Astrocyte of the cerebellum (primary cell): ENCODE results near the gene FAM53B.

Source experiments
- DNase-seq: peaks from one replicate; pipeline ENCODE4 v3.0.0-alpha.2; 2011; ENCODE audit warnings: low read depth
- H3K4me3 ChIP-seq: 2 replicates; pipeline ENCODE4 v1.5.1; 2011; ENCODE audit warnings: mild to moderate bottlenecking, low read depth, low read length, moderate library complexity
- in situ Hi-C: cut with HindIII; loops from 2 replicates; pipeline ENCODE4 v1.10.0; 2017; ENCODE audit warnings: low sequenced_read_pairs
- TF ChIP-seq, protein P1 (sequence below): IDR thresholded peaks from 2 replicates; pipeline ENCODE4 v1.5.1; 2012; ENCODE audit warnings: low read length, low read depth, moderate library complexity, mild to moderate bottlenecking; ENCODE audit errors: missing control alignments

Gene FAM53B

DNA sequence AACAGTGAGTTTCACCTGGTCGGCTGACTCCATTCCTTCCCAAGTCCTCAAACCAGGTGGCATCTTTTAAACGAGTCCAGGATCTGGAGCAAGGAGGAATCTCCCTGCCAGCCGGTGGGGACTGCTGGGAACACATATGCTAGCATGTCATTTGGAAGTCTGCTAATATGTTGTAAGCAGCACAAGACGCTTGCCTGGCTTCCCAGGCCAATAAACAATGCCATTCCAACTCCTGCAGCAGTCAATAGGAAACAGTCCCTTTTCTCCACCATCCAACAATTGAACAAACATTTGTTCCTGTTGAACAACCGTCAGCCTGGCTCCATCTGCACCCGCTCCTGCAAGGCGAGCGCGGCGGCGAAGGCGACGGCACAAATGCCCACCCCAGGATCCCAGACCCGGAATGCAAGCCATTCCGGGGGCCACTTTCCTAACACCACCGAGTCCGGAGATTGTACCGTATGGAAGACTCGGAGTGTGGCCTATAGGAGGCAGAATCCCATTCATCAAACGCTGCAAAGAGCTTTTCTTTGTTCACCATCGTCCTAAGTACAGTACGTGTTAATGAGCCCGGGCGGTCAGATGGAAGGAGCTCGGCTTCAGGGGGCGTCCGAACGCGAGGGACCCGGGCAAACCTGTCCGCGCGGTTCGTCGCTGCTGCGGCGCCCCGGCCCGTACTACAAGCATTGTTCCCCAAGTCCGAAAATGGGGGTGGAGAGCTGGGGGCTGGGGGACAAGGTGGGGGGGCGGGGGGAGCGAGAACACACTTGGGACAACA is 1.6 kb downstream of the FAM53B start:
- DNase-seq = no peak
- TF ChIP-seq, protein P1, sequence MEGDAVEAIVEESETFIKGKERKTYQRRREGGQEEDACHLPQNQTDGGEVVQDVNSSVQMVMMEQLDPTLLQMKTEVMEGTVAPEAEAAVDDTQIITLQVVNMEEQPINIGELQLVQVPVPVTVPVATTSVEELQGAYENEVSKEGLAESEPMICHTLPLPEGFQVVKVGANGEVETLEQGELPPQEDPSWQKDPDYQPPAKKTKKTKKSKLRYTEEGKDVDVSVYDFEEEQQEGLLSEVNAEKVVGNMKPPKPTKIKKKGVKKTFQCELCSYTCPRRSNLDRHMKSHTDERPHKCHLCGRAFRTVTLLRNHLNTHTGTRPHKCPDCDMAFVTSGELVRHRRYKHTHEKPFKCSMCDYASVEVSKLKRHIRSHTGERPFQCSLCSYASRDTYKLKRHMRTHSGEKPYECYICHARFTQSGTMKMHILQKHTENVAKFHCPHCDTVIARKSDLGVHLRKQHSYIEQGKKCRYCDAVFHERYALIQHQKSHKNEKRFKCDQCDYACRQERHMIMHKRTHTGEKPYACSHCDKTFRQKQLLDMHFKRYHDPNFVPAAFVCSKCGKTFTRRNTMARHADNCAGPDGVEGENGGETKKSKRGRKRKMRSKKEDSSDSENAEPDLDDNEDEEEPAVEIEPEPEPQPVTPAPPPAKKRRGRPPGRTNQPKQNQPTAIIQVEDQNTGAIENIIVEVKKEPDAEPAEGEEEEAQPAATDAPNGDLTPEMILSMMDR = peak; percentile 49
- in situ Hi-C loops = no loop called here
- peak overlapping the region; percentile 58 for H3K4me3 ChIP-seq

DNA sequence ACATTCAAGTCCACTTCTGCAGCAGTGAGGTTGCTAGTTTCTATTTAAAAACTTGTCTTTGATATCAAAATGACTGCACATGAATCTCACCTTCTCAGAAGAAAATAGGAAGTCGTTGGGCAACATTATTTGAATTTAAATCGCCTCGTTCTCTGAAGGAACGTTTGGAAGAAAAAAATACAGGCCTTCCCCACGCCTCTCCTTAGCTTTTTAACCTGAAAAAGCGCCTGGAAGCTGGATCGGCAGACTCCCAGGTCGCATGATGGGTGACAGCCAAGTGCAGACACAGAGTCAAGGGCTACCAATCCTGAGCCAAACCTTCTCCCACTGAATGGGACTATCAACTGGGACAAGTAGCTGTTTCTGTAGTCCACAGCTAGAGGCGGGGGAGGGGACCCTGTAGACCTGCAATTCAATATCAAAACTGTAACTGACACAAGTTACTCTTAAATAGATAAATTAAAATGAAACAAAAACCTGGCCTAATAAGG is 2.2 kb downstream of the FAM53B start:
- TF ChIP-seq, protein P1 = no peak
- peak overlapping the region; percentile 58 for H3K4me3 ChIP-seq
- DNase-seq = no peak
- in situ Hi-C loops = no loop called here

DNA sequence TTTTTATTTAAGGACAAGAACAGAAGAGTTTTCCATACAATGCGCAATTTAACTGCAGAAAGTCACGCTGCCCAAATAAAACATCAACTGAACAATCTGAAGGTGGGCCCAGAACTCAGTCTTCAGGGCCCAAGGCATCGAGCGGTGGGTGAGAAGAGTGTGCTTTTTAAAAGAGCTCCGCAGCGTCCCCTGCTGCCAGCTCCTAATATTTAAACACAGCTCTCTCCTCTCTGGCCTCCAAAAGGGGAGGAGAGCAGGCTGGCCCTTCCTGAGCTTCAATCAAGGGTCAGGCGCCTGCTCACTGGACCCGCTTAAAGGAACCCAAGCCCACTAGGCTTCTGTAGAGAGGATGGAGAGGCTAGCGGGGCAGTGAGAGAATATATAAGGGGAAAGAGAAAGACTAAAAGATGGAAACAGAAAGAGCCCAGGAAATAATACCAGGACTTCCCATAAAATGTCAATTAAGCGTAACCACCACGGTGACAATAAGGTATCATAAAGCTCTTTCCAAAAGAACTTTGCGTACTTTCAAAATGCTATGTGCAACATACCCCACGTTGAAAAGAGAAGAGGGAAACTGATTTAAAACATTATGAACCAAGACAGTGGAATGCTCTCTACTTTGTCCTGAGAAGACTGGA is 2.8 kb downstream of the FAM53B start:
- in situ Hi-C loops = no loop called here
- DNase-seq = peak; percentile 53
- TF ChIP-seq, protein P1 = peak; percentile 81
- no peak overlapping the region for H3K4me3 ChIP-seq

DNA sequence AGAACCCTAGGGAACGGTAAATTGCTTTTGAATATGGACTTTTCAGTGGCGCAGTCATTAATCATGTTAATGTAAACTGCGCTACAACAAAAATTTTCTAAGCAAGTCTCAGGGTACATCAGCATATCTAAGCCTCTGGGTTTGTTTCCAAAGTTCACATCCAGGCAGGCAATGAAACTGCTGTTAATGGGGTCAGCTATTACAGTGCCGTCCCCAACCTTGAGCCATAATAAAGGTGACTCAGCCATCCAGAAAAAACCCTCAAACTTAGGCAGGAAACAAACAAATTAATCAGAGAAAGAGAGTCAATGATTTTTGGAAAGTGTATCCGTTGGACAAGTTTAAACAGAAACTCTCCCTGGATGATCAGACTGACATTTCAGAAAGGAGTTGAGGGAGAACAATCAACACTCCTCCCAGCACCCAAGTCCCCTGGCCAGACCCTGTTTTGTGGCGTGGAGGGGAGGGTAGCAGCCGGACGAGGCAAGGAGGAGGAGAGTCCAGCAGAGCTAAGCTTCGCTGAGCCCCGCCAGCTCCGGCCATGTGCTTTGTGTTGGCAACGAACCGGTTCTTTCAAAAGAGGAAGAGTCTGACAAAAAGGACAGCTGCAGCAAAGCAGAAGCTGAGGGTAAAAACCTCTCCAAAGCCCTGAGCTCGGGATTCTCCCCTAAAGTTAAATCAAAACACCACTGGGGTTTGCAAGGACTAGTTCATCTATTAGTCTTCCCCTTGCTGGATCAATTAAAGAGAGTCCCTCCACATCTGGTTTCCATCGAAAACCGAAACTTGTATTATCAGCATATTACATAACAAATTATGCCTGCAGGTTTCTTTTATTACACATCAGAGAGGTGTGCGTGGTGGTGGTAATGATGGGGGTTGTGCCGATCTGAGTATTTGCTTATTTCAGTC is 3.6 kb downstream of the FAM53B start:
- TF ChIP-seq, protein P1 = no peak
- in situ Hi-C loops = no loop called here
- DNase-seq = peak; percentile 20
- no peak overlapping the region for H3K4me3 ChIP-seq

DNA sequence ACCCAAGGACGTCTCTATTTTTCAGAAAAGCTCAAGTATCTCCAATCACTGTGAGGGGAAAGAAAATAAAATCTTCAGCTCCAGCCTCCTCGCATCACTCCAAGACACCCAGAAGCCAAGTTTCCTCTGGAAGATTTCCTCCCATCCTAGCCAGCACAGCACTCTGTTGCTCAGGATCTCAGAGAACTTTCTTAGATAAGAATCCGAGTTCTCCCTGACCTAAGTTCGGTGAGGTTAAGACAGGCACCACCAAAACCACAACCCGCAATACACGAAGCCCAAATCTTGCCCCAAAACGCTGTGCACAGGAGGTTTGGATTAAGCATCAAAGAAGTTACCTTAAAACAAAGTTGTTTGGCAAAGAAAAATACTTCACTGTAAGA is 4.2 kb downstream of the FAM53B start:
- in situ Hi-C loops = no loop called here
- TF ChIP-seq, protein P1 = no peak
- no peak overlapping the region for H3K4me3 ChIP-seq
- DNase-seq = peak; percentile 15
